Measurements from ENCODE around the gene KDM7A.

GRCh38 chr7:140196361-140197217 lies 19.8 kb upstream of the KDM7A start:
- TF ChIP-seq CTCF (IDR thresholded peaks at IDR 0.05) (no peak), POLR2AphosphoS5 (IDR thresholded peaks at IDR 0.05) (no peak), POLR2A (IDR thresholded peaks at IDR 0.05) (no peak), EP300 (IDR thresholded peaks at IDR 0.05) (no peak)
